Measurements from ENCODE around the gene TLCD1. TPM values are rescaled to one million over a fixed set of nuclear protein-coding genes. Genes with fewer than 3 reads are reported as not detected.
A peak's percentile ranks its signal among the peaks of the same experiment; 100 is the strongest.

Gene TLCD1
- total RNA-seq, 4 donors from 2014 or later, result 0.44 to 1.2 TPM; not detected in 2

DNA sequence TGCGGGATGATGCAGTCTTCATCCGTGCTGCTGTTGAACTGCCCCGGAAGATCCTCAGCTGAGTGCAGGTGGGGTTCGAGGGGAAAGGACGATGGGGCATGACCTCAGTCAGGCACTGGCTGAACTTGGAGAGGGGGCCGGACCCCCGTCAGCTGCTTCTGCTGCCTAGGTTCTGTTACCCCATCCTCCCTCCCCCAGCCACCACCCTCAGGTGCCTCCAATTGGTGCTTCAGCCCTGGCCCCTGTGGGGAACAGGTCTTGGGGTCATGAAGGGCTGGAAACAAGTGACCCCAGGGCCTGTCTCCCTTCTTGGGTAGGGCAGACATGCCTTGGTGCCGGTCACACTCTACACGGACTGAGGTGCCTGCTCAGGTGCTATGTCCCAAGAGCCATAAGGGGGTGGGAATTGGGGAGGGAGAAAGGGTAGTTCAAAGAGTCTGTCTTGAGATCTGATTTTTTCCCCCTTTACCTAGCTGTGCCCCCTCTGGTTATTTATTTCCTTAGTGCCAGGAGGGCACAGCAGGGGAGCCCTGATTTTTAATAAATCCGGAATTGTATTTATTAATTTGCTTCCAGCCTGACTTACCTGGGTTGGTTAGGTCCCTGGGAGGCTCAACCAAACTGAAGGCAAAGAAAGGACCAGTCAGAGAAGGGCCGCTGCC, 23.6 kb upstream of the TLCD1 start:
- no peak for TF ChIP-seq EP300 (IDR thresholded peaks at IDR 0.05)
- TF ChIP-seq, protein P1, sequence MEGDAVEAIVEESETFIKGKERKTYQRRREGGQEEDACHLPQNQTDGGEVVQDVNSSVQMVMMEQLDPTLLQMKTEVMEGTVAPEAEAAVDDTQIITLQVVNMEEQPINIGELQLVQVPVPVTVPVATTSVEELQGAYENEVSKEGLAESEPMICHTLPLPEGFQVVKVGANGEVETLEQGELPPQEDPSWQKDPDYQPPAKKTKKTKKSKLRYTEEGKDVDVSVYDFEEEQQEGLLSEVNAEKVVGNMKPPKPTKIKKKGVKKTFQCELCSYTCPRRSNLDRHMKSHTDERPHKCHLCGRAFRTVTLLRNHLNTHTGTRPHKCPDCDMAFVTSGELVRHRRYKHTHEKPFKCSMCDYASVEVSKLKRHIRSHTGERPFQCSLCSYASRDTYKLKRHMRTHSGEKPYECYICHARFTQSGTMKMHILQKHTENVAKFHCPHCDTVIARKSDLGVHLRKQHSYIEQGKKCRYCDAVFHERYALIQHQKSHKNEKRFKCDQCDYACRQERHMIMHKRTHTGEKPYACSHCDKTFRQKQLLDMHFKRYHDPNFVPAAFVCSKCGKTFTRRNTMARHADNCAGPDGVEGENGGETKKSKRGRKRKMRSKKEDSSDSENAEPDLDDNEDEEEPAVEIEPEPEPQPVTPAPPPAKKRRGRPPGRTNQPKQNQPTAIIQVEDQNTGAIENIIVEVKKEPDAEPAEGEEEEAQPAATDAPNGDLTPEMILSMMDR (IDR thresholded peaks at IDR 0.05), result no peak
- no peak for TF ChIP-seq POLR2A (IDR thresholded peaks at IDR 0.05)
- Histone ChIP-seq H3K4me3 (no peak overlapping the region), H3K9me3 (no peaks in the 10 kb centered on the region), H3K4me1 (peaks cover 0 to 62% (median 28%) of the 10 kb centered on the region in 4 donors), H3K36me3 (peaks cover 0 to 49% (median 0%) of the 10 kb centered on the region in 3 donors), H3K27ac (peak overlapping the region in 3 of 4 donors; percentile 52 to 72 (median 61)), H3K27me3 (no peaks in the 10 kb centered on the region)
- WGBS, 2 donors, result 40 to 60% methylated on average over 9 to 11 of the region's 11 CpGs
- no peak for DNase-seq (ENCODE audit: low spot score in 2 of 2)

DNA sequence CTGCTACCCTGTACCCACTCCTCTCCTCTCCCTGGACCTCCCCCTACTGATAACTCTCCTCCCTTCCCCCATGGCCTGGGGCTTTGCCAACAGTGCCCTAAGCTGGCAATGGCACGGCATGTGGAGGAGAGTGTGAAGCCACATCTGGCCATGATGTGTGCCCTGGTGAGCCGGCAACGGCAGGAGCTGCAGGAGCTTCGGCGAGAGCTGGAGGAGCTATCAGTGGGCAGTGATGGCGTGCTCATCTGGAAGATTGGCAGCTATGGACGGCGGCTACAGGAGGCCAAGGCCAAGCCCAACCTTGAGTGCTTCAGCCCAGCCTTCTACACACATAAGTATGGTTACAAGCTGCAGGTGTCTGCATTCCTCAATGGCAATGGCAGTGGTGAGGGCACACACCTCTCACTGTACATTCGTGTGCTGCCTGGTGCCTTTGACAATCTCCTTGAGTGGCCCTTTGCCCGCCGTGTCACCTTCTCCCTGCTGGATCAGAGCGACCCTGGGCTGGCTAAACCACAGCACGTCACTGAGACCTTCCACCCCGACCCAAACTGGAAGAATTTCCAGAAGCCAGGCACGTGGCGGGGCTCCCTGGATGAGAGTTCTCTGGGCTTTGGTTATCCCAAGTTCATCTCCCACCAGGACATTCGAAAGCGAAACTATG, 23.0 kb upstream of the TLCD1 start:
- TF ChIP-seq EP300 (IDR thresholded peaks at IDR 0.05) (no peak), POLR2A (IDR thresholded peaks at IDR 0.05) (no peak)
- TF ChIP-seq, protein P1 (IDR thresholded peaks at IDR 0.05), result no peak
- no peak overlapping the region for H3K4me3 ChIP-seq
- H3K27me3 ChIP-seq, result no peaks in the 10 kb centered on the region
- WGBS, 2 donors, result 58 to 66% methylated on average over 17 to 18 of the region's 18 CpGs
- peaks cover 0 to 49% (median 0%) of the 10 kb centered on the region in 3 donors for H3K36me3 ChIP-seq
- no peak for DNase-seq (ENCODE audit: low spot score in 2 of 2)
- H3K27ac ChIP-seq, result peak overlapping the region in 3 of 4 donors; percentile 52 to 93 (median 72)
- H3K4me1 ChIP-seq, result peaks cover 0 to 64% (median 28%) of the 10 kb centered on the region in 4 donors
- no peaks in the 10 kb centered on the region for H3K9me3 ChIP-seq

DNA sequence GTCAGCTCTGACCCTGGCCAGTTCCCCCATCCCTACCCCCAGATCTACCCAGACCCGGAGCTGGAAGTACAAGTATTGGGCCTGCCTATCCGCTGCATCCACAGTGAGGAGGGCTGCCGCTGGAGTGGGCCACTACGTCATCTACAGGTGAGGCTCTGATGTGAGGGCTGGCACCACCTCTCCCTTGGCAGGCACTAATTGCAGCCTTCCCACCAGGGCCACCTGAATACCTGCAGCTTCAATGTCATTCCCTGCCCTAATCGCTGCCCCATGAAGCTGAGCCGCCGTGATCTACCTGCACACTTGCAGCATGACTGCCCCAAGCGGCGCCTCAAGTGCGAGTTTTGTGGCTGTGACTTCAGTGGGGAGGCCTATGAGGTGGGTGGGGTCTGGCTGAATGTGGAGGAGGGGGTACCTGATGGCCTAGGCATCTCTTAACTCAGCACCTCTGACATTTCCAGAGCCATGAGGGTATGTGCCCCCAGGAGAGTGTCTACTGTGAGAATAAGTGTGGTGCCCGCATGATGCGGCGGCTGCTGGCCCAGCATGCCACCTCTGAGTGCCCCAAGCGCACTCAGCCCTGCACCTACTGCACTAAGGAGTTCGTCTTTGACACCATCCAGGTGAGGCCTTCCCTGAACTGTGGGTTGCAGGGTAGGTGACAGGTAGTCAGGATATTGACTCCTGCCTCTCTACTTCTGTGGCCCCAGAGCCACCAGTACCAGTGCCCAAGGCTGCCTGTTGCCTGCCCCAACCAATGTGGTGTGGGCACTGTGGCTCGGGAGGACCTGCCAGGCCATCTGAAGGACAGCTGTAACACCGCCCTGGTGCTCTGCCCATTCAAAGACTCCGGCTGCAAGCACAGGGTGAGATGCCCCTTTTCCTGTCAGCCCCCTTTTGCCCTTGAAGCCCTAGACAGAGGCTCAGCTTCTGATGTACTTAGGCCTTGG, 22.0 kb upstream of the TLCD1 start:
- Histone ChIP-seq H3K27me3 (no peaks in the 10 kb centered on the region), H3K36me3 (peaks cover 0 to 49% (median 0%) of the 10 kb centered on the region in 3 donors), H3K9me3 (no peaks in the 10 kb centered on the region), H3K4me1 (peaks cover 0 to 69% (median 32%) of the 10 kb centered on the region in 4 donors), H3K27ac (peak overlapping the region in 3 of 4 donors; percentile 93 to 100 (median 99)), H3K4me3 (no peak overlapping the region)
- WGBS, 2 donors, result 81 to 83% methylated on average over 12 to 16 of the region's 18 CpGs
- TF ChIP-seq, protein P1 (IDR thresholded peaks at IDR 0.05), result no peak
- TF ChIP-seq POLR2A (IDR thresholded peaks at IDR 0.05) (no peak), EP300 (IDR thresholded peaks at IDR 0.05) (no peak)
- no peak for DNase-seq (ENCODE audit: low spot score in 2 of 2)

DNA sequence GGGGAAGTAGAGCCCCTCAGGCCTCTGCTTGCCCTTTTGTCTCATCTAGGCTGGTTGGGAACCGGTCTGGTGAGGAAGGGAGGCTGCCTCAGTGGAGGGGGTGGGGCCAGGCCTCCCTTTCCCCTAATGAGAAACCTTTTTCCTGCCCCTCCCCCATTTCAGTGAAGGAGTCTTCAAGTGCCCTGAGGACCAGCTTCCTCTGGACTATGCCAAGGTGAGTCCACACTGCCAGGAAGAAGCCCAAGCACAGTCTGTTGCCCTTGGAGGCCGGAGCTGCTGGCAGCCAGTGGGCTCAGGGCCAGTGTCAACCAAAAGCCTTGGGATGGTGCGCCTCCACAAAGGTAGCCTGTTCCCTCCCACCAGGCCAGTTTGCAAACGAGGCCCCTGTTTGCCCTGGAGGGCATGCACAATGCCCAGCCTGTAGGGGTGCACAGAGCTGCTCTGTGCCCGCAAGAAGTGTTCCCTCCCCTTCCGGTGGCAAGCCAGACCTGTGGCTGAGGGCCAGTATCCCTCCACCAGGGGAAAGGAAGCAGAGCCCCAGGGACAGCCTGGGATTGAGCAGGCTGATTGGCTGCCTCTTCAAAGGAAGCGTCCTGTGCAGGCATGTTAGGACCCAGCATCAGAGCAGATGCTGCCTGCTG, 21.1 kb upstream of the TLCD1 start:
- Histone ChIP-seq H3K36me3 (peaks cover 0 to 45% (median 0%) of the 10 kb centered on the region in 3 donors), H3K4me1 (peaks cover 0 to 76% (median 37%) of the 10 kb centered on the region in 4 donors), H3K27me3 (no peaks in the 10 kb centered on the region), H3K9me3 (no peaks in the 10 kb centered on the region), H3K4me3 (peak overlapping the region in 1 of 4 donors; percentile 63), H3K27ac (peak overlapping the region; percentile 93 to 100 (median 98))
- DNase-seq (ENCODE audit: low spot score in 2 of 2), result no peak
- 26 to 42% methylated on average over 5 to 6 of the region's 7 CpGs for WGBS, 2 donors
- TF ChIP-seq POLR2A (IDR thresholded peaks at IDR 0.05) (no peak), EP300 (IDR thresholded peaks at IDR 0.05) (no peak)
- TF ChIP-seq, protein P1 (IDR thresholded peaks at IDR 0.05), result no peak
